ENCODE measurements around the gene NOS3.

- TF ChIP-seq TEAD1 (CRISPR knock-in tag; IDR thresholded peaks at IDR 0.05) (no peak), TARDBP (IDR thresholded peaks at IDR 0.05) (no peak), CTCF (IDR thresholded peaks at IDR 0.05 in 2 of 3, conservative IDR thresholded peaks at IDR 0.05 in 1 of 3; ENCODE audit: insufficient read depth in 2 of 3, low read depth in 1 of 3, low read length in 3 of 3) (peak; percentile 89 to 94 (median 93)), ATF2 (CRISPR knock-in tag; IDR thresholded peaks at IDR 0.05) (no peak), KLF16 (IDR thresholded peaks at IDR 0.05) (peak; percentile 55), TBL1XR1 (IDR thresholded peaks at IDR 0.05; ENCODE audit: low read length in 2 of 2) (no peak), SIX5 (IDR thresholded peaks at IDR 0.05; ENCODE audit: borderline replicate concordance in 1 of 2, insufficient read depth in 1 of 2, low read depth in 1 of 2, low read length in 2 of 2) (no peak), TAF1 (IDR thresholded peaks at IDR 0.05; ENCODE audit: control insufficient read depth, extremely low read depth, insufficient read depth, low read length, severe bottlenecking) (no peak), POLR2A (conservative IDR thresholded peaks at IDR 0.05) (no peak), ZFX (CRISPR knock-in tag; IDR thresholded peaks at IDR 0.05) (no peak), TEAD4 (IDR thresholded peaks at IDR 0.05; ENCODE audit: low read length) (peak; percentile 34; the same call in 1 of the 2 replicates), TEAD4 (CRISPR knock-in tag; IDR thresholded peaks at IDR 0.05; ENCODE audit: borderline replicate concordance) (no peak), EP300 (IDR thresholded peaks at IDR 0.05; ENCODE audit: low read length) (no peak), POLR2AphosphoS5 (IDR thresholded peaks at IDR 0.05; ENCODE audit: control insufficient read depth, insufficient read depth, low read depth, low read length) (no peak), MXI1 (IDR thresholded peaks at IDR 0.05; ENCODE audit: low read depth, low read length) (no peak)
These were observed 24.8 kb upstream of the NOS3 start for GRCh38 chr7:150966002-150966401.

All from K562 (cell line).